PC-3 (cell line): Measurements from ENCODE around the gene PDRG1. TPM values are rescaled to one million over a fixed set of nuclear protein-coding genes. Genes with fewer than 3 reads are reported as not detected.

ENCODE experiments used
- ATAC-seq: fragments of 200-7000 bp; cut with Tn5 transposase; 2 replicates; pipeline ENCODE4 v1.9.1; 2020; ENCODE audit warnings: mild to moderate bottlenecking, moderate library complexity
- BruUV-seq: library from RNA; stranded (reverse); fragments of 400-500 nt; replicated peaks from 2 replicates; lab custom pipeline; 2021; lab: Mats Ljungman, UMichigan
- CTCF ChIA-PET: fragments of 300-600 bp; sonication (Branson Sonifier 250); formaldehyde crosslinking; loops from one replicate; lab custom pipeline; 2022; ENCODE audit warnings: antibody characterized with exemption; lab: Charles Lee
- POLR2A ChIA-PET: fragments of 300-600 bp; sonication (Branson Sonifier 250); formaldehyde crosslinking; loops from one replicate; lab custom pipeline; 2022; ENCODE audit warnings: antibody characterized with exemption; ENCODE audit not compliant: unreplicated experiment; lab: Charles Lee
- DNase-seq: peaks from one replicate; pipeline ENCODE4 v3.0.0-alpha.2; 2015
- H2AFZ ChIP-seq: fragments of 300-600 bp; sonication (generic); 2 replicates; pipeline ENCODE4 v1.6.0; 2016; ENCODE audit warnings: antibody characterized with exemption, low read length
- H3F3A ChIP-seq: fragments of 300-600 bp; sonication (generic); one replicate; pipeline ENCODE4 v1.6.0; 2017; ENCODE audit warnings: antibody characterized with exemption, low read length, control low read depth, mild to moderate bottlenecking; ENCODE audit not compliant: unreplicated experiment
- H3K27ac ChIP-seq: fragments of 300-600 bp; sonication (generic); 2 replicates; pipeline ENCODE4 v1.5.1; 2016; ENCODE audit warnings: mild to moderate bottlenecking, low read length
- H3K27me3 ChIP-seq: fragments of 300-600 bp; sonication (generic); 2 replicates; pipeline ENCODE4 v1.6.1; 2016; ENCODE audit warnings: low read length, mixed read lengths
- H3K36me3 ChIP-seq: fragments of 300-600 bp; sonication (generic); 2 replicates; pipeline ENCODE4 v1.6.1; 2016; ENCODE audit warnings: low read depth, mixed run types, low read length, mixed read lengths
- H3K4me1 ChIP-seq: fragments of 300-600 bp; sonication (generic); 2 replicates; pipeline ENCODE4 v1.5.1; 2016; ENCODE audit warnings: low read length; ENCODE audit not compliant: insufficient read depth
- H3K4me2 ChIP-seq: fragments of 300-600 bp; sonication (generic); 2 replicates; pipeline ENCODE4 v1.6.0; 2016; ENCODE audit warnings: low read length
- H3K4me3 ChIP-seq: fragments of 300-600 bp; sonication (generic); 2 replicates; pipeline ENCODE4 v1.5.1; 2016; ENCODE audit warnings: mild to moderate bottlenecking, low read length, mixed read lengths
- H3K79me2 ChIP-seq: fragments of 300-600 bp; sonication (generic); 2 replicates; pipeline ENCODE4 v1.6.1; 2017; ENCODE audit warnings: low read length, mixed read lengths
- H3K9ac ChIP-seq: fragments of 300-600 bp; sonication (generic); 2 replicates; pipeline ENCODE4 v1.6.0; 2016; ENCODE audit warnings: mild to moderate bottlenecking, low read length
- H3K9me2 ChIP-seq: fragments of 300-600 bp; sonication (generic); replicated peaks from 2 replicates; pipeline ENCODE4 v1.6.1; 2016; ENCODE audit warnings: mixed run types, low read length, mixed read lengths
- H3K9me3 ChIP-seq: fragments of 300-600 bp; sonication (generic); 2 replicates; pipeline ENCODE4 v1.6.1; 2016; ENCODE audit warnings: low read length, mixed read lengths
- H4K20me1 ChIP-seq: fragments of 300-600 bp; sonication (generic); 2 replicates; pipeline ENCODE4 v1.6.1; 2016; ENCODE audit warnings: low read length, mixed read lengths
- EZH2 ChIP-seq: fragments of 300-600 bp; sonication (generic); IDR thresholded peaks from one replicate; pipeline ENCODE4 v1.6.1; 2017; ENCODE audit warnings: antibody characterized with exemption, mild to moderate bottlenecking, low read length; ENCODE audit not compliant: unreplicated experiment
- EZH2phosphoT487 ChIP-seq: fragments of 300-600 bp; sonication (generic); IDR thresholded peaks from 2 replicates; pipeline ENCODE4 v1.6.1; 2018; ENCODE audit warnings: mild to moderate bottlenecking, antibody characterized with exemption, low read length, borderline replicate concordance
- intact Hi-C: fragments of 100-400 bp; cut with micrococcal nuclease; formaldehyde crosslinking; loops from 2 replicates; pipeline ENCODE4 v1.9.0; 2023
- total RNA-seq: library from RNA; depleted of rRNA; stranded (reverse); fragments of >200 nt; gene quantifications from 2 replicates; pipeline ENCODE4 v1.2.3, GENCODE V29; 2014; rRNA removed
- TF ChIP-seq, protein P1 (sequence below): fragments of 300-600 bp; sonication (generic); conservative IDR thresholded peaks from 2 replicates; pipeline ENCODE4 v1.5.1; 2017; ENCODE audit warnings: antibody characterized with exemption, low read depth, mild to moderate bottlenecking, low read length

Gene PDRG1
- total RNA-seq, 1 experiment from 2014 or later = 12.3 TPM

DNA sequence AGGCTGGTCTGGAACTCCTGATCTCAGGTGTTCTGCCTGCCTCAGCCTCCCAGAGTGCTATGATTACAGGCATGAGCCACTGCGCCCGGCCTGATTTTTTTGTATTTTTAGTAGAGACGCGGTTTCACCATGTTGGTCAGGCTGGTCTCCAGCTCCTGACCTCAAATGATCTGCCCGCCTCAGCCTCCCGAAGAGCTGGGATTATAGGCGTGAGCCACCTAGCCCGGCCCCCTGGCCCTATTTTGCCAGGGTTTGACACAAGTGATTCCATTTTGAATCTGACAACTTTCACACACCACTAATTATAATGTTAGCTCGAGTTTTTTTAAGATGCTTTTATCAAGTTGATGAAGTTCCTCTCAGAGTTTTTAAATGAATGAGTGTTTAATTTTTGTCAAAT, 55.8 kb downstream of the PDRG1 start:
- no TSS peak for BruUV-seq

DNA sequence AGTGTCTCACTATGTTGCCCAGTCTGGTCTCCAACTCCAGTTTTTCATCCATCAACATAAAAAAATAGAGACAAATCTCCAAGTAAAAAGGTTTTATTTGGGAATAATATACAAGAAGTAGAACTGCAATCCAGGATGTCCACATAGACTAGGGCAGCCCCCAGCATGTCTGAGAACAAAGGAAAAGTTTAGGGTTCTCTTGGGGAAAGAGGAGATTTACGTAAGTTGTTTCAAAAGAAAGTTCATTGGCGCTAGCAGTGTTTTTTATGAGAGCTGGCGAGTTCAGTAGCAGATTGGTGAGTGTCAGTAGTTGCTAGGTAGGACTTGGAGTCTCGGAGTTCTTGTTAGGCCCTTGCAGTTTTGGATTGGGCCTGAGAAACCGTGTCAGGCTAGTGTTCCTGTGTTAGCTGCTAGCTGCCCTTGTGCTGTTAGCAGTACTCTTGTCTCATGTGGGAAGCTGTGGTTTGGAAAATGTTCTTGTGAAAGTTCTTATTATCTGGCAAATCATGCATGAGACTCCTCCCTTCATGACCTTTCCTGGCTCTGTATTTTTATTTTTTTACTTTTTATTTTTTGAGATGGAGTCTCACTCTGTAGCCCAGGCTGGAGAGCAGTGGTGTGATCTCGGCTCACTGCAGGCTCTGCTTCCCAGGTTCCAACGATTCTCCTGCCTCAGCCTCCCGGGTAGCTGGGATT, 56.7 kb downstream of the PDRG1 start:
- intact Hi-C loops = no loop called here
- no TSS peak for BruUV-seq
- no peaks in the 10 kb centered on the region for H3K79me2 ChIP-seq
- H3K9ac ChIP-seq = no peak overlapping the region
- ATAC-seq = peak; percentile 100
- TF ChIP-seq EZH2 = no peak
- no peak for TF ChIP-seq EZH2phosphoT487
- TF ChIP-seq, protein P1, sequence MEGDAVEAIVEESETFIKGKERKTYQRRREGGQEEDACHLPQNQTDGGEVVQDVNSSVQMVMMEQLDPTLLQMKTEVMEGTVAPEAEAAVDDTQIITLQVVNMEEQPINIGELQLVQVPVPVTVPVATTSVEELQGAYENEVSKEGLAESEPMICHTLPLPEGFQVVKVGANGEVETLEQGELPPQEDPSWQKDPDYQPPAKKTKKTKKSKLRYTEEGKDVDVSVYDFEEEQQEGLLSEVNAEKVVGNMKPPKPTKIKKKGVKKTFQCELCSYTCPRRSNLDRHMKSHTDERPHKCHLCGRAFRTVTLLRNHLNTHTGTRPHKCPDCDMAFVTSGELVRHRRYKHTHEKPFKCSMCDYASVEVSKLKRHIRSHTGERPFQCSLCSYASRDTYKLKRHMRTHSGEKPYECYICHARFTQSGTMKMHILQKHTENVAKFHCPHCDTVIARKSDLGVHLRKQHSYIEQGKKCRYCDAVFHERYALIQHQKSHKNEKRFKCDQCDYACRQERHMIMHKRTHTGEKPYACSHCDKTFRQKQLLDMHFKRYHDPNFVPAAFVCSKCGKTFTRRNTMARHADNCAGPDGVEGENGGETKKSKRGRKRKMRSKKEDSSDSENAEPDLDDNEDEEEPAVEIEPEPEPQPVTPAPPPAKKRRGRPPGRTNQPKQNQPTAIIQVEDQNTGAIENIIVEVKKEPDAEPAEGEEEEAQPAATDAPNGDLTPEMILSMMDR = no peak
- no peaks in the 10 kb centered on the region for H4K20me1 ChIP-seq
- POLR2A ChIA-PET = no interaction called here
- H3K27ac ChIP-seq = no peak overlapping the region
- no peaks in the 10 kb centered on the region for H3K4me1 ChIP-seq
- no peaks in the 10 kb centered on the region for H3F3A ChIP-seq
- H3K9me3 ChIP-seq = no peaks in the 10 kb centered on the region
- H3K27me3 ChIP-seq = peaks cover 22% of the 10 kb centered on the region
- no peaks in the 10 kb centered on the region for H3K36me3 ChIP-seq
- H2AFZ ChIP-seq = peak overlapping the region; percentile 44
- H3K9me2 ChIP-seq = no peaks in the 10 kb centered on the region
- DNase-seq = peak; percentile 72
- H3K4me3 ChIP-seq = no peak overlapping the region
- 0 out of 2 replicates have a peak overlapping the region, but pooled peaks have one; percentile 3 for H3K4me2 ChIP-seq
- CTCF ChIA-PET = no interaction called here

More for the DNA sequence above, 55.8 kb downstream of the PDRG1 start:
- Histone ChIP-seq H3F3A (no peaks in the 10 kb centered on the region), H2AFZ (no peak overlapping the region), H3K27me3 (peaks cover 24% of the 10 kb centered on the region), H3K36me3 (no peaks in the 10 kb centered on the region), H3K9me3 (no peaks in the 10 kb centered on the region), H3K79me2 (no peaks in the 10 kb centered on the region), H3K4me2 (no peak overlapping the region), H3K9ac (no peak overlapping the region), H4K20me1 (no peaks in the 10 kb centered on the region), H3K9me2 (no peaks in the 10 kb centered on the region), H3K27ac (no peak overlapping the region), H3K4me3 (no peak overlapping the region), H3K4me1 (no peaks in the 10 kb centered on the region)
- intact Hi-C loops = no loop called here
- TF ChIP-seq EZH2phosphoT487 = no peak
- TF ChIP-seq, protein P1 = no peak
- TF ChIP-seq EZH2 = no peak
- ATAC-seq (no peak), DNase-seq (no peak)
- ChIA-PET POLR2A (no interaction called here), CTCF (interaction anchor here (0.7 kb wide), 1 partner anchor 49 kb away, joined by 5 read pairs; no protein-coding TSS in a partner anchor)

Other genes starting within 250 kb of the PDRG1 start
- 260 and 277 TPM in 2 replicates for gene BCL2L1, start 229.2 kb downstream of the PDRG1 start, total RNA-seq
- 128 and 151 TPM in 2 replicates for gene TPX2, start 212.8 kb downstream of the PDRG1 start, total RNA-seq
- gene MYLK2, start 132.7 kb downstream of the PDRG1 start, total RNA-seq = 1.7 TPM in 2 replicates
- not detected in 2 replicates for gene FOXS1, start 106.4 kb downstream of the PDRG1 start, total RNA-seq
- not detected in 2 replicates for gene DUSP15, start 81.5 kb downstream of the PDRG1 start, total RNA-seq
- not detected in 2 replicates for gene TTLL9, start 81.4 kb downstream of the PDRG1 start, total RNA-seq
- gene XKR7, start 16.1 kb upstream of the PDRG1 start, total RNA-seq = not detected in 2 replicates
- gene CCM2L, start 58.4 kb upstream of the PDRG1 start, total RNA-seq = not detected in 2 replicates
- not detected in 2 replicates for gene HCK, start 100.2 kb upstream of the PDRG1 start, total RNA-seq
- 32.6 and 33.9 TPM in 2 replicates for gene TM9SF4, start 157.7 kb upstream of the PDRG1 start, total RNA-seq